ENCODE results near the gene TTC28. TPM values are rescaled to one million over a fixed set of nuclear protein-coding genes. Genes with fewer than 3 reads are reported as not detected.

The TTC28 gene
- total RNA-seq, 1 donor from 2014 or later, result 46.2 TPM

DNA sequence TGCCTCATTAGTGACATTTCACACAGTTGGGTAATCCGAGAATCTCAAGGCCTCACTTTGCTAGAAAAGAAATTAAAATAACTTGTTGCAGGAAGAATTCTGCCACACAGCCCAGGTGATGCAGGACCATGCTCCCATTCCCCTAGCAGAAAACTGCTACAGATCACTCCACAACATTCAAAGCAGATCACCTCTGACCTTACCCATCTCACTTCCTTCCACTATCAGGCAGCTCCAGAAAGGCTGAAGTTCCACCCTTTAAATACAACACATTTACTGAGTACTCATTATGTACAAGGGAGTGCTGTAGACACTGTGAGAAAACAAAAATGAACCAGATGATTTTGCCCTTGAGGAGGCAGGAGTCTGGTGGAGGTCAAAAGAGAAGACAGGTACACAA, 231.0 kb downstream of the TTC28 start:
- Histone ChIP-seq H2AFZ (replicated peaks) (no peak overlapping the region), H3K9me3 (ENCODE audit: low read depth) (no peaks in the 10 kb centered on the region), H3F3A (ENCODE audit: low read depth) (peaks cover 11% of the 10 kb centered on the region), H3K27me3 (no peaks in the 10 kb centered on the region), H3K36me3 (no peaks in the 10 kb centered on the region), H3K27ac (no peak overlapping the region), H3K79me2 (ENCODE audit: low read depth) (no peaks in the 10 kb centered on the region), H3K4me1 (peaks cover 16% of the 10 kb centered on the region), H3K4me2 (peak overlapping the region; percentile 10), H4K20me1 (ENCODE audit: low read depth) (peaks cover 23% of the 10 kb centered on the region), H3K4me3 (no peak overlapping the region), H3K9ac (no peak overlapping the region)
- no peaks in the 10 kb centered on the region for H3K9me3 Mint-ChIP-seq
- TF ChIP-seq EZH2 (IDR thresholded peaks at IDR 0.05) (no peak), EZH2phosphoT487 (IDR thresholded peaks at IDR 0.05) (no peak)
- TF ChIP-seq, protein P1, sequence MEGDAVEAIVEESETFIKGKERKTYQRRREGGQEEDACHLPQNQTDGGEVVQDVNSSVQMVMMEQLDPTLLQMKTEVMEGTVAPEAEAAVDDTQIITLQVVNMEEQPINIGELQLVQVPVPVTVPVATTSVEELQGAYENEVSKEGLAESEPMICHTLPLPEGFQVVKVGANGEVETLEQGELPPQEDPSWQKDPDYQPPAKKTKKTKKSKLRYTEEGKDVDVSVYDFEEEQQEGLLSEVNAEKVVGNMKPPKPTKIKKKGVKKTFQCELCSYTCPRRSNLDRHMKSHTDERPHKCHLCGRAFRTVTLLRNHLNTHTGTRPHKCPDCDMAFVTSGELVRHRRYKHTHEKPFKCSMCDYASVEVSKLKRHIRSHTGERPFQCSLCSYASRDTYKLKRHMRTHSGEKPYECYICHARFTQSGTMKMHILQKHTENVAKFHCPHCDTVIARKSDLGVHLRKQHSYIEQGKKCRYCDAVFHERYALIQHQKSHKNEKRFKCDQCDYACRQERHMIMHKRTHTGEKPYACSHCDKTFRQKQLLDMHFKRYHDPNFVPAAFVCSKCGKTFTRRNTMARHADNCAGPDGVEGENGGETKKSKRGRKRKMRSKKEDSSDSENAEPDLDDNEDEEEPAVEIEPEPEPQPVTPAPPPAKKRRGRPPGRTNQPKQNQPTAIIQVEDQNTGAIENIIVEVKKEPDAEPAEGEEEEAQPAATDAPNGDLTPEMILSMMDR (IDR thresholded peaks at IDR 0.05), result no peak
- H3K27me3 Mint-ChIP-seq (ENCODE audit: insufficient read depth, low read depth), result no peaks in the 10 kb centered on the region
- H3K4me1 Mint-ChIP-seq, result peaks cover 15% of the 10 kb centered on the region
- H3K4me3 Mint-ChIP-seq, result no peak overlapping the region
- peak overlapping the region; percentile 55 for H3K27ac Mint-ChIP-seq
- DNase-seq (ENCODE audit: low spot score), result no peak
- no peaks in the 10 kb centered on the region for H3K36me3 Mint-ChIP-seq

DNA sequence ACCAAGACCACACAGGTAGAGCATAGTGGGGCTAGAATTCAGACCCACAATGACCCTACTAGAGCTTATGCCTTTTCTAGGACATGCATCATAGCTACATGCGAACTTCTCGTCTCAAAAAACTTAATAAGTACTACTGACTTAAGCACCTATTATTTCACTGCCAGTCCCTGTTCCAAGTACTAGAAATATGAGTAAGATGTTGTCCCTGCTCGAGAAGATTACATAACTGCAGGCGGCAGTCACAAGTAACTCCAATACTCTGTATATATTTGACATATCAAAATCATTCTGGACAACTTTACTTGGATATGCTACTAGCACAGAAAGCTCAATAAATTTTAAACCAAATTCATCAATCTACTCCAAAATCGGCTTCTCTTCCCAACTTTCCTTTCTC, 235.0 kb downstream of the TTC28 start:
- Histone ChIP-seq H2AFZ (replicated peaks) (no peak overlapping the region), H3K4me2 (no peak overlapping the region), H3K4me3 (no peak overlapping the region), H3K36me3 (no peaks in the 10 kb centered on the region), H3K27ac (no peak overlapping the region), H3F3A (ENCODE audit: low read depth) (peaks cover 18% of the 10 kb centered on the region), H3K27me3 (no peaks in the 10 kb centered on the region), H3K4me1 (peaks cover 19% of the 10 kb centered on the region), H4K20me1 (ENCODE audit: low read depth) (peaks cover 31% of the 10 kb centered on the region), H3K79me2 (ENCODE audit: low read depth) (peaks cover 7% of the 10 kb centered on the region), H3K9ac (no peak overlapping the region), H3K9me3 (ENCODE audit: low read depth) (no peaks in the 10 kb centered on the region)
- H3K4me1 Mint-ChIP-seq, result peaks cover 38% of the 10 kb centered on the region
- TF ChIP-seq, protein P1 (IDR thresholded peaks at IDR 0.05), result no peak
- TF ChIP-seq EZH2phosphoT487 (IDR thresholded peaks at IDR 0.05), result no peak
- H3K27ac Mint-ChIP-seq, result no peak overlapping the region
- no peak overlapping the region for H3K4me3 Mint-ChIP-seq
- no peak for DNase-seq (ENCODE audit: low spot score)
- no peaks in the 10 kb centered on the region for H3K36me3 Mint-ChIP-seq
- no peaks in the 10 kb centered on the region for H3K9me3 Mint-ChIP-seq
- H3K27me3 Mint-ChIP-seq (ENCODE audit: insufficient read depth, low read depth), result no peaks in the 10 kb centered on the region

DNA sequence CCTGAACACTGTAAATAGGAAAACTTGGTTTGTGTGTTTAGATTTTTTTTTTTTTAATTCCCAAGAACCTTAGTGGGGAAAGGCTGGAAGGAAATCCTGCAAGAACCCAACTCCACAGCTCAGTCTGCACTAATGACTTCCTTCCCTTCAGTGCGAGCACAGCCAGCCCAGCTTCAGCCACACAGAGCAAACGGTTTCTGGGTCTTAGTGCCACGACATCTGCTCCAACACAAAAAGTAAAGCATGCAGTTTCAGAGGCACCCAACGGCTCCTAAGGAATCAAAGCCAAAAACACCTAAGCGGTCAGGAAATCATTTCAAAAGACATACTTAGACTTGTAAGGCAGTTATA, 236.1 kb downstream of the TTC28 start:
- H4K20me1 ChIP-seq (ENCODE audit: low read depth), result peaks cover 22% of the 10 kb centered on the region
- Mint-ChIP-seq H3K9me3 (no peaks in the 10 kb centered on the region), H3K27me3 (ENCODE audit: insufficient read depth, low read depth) (no peaks in the 10 kb centered on the region), H3K4me3 (peak overlapping the region; percentile 95), H3K27ac (peak overlapping the region; percentile 88), H3K36me3 (no peaks in the 10 kb centered on the region), H3K4me1 (peaks cover 33% of the 10 kb centered on the region)
- H2AFZ ChIP-seq (replicated peaks), result no peak overlapping the region
- H3K79me2 ChIP-seq (ENCODE audit: low read depth), result peaks cover 7% of the 10 kb centered on the region
- peak; percentile 78 for DNase-seq (ENCODE audit: low spot score)
- peaks cover 15% of the 10 kb centered on the region for H3F3A ChIP-seq (ENCODE audit: low read depth)
- no peak overlapping the region for H3K27ac ChIP-seq
- no peaks in the 10 kb centered on the region for H3K36me3 ChIP-seq
- peak overlapping the region; percentile 88 for H3K4me2 ChIP-seq
- peak overlapping the region; percentile 46 for H3K9ac ChIP-seq
- TF ChIP-seq EZH2 (IDR thresholded peaks at IDR 0.05) (no peak), EZH2phosphoT487 (IDR thresholded peaks at IDR 0.05) (no peak)
- TF ChIP-seq, protein P1 (IDR thresholded peaks at IDR 0.05), result no peak
- peaks cover 7% of the 10 kb centered on the region for H3K4me1 ChIP-seq
- H3K27me3 ChIP-seq, result no peaks in the 10 kb centered on the region
- H3K9me3 ChIP-seq (ENCODE audit: low read depth), result no peaks in the 10 kb centered on the region
- H3K4me3 ChIP-seq, result peak overlapping the region; percentile 61
